HTR-8/SVneo (cell line): ENCODE measurements around the gene TMEM121.

Source experiments
- DNase-seq: peaks from one replicate; pipeline ENCODE4 v3.0.0; 2011; ENCODE audit warnings: low spot score, mixed read lengths; ENCODE audit not compliant: insufficient read length
- FAIRE-seq: peaks from 2 replicates; lab custom pipeline; 2011; peaks lifted over from hg19 to GRCh38; lab: Jason Lieb, UNC

The TMEM121 gene

DNA sequence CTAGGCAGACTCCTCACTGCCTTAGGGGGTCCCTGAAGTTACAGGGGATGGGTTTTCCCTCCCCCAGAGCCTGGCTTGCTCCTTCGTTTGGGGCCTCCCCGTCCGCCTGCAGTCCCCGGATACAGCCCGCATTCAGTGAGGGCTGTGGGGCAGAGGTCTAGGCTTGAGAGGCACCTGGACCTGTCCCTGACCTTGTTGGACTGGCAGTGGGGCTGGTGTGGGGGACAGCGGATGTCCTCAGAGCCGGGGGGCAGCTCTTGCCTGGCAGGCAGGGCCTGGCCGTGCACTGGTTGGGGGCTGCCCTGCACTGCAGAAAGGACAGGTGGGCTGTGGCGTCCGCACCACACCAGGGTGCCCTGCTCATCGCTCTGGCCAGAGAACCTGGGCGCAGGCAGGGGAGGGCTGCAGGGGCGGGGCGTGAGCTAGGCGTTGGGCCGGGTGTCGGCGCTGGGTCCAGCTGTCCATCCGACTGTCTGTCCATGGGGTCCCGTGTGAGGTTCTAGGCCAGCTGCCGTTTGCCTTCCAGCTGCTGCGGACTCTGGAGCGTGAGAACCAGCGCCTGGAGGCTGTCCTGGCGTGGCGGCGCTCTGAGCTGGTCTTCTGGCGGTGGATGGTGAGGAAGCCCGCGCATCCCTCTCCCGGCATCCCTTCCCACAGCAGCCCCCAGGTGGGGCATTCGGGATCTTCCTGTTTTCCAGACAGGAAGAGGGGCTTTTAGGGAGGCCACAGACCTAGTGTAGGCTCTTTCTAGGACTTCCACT lies 29.4 kb upstream of the TMEM121 start:
- no peak for FAIRE-seq
- DNase-seq, result no peak

DNA sequence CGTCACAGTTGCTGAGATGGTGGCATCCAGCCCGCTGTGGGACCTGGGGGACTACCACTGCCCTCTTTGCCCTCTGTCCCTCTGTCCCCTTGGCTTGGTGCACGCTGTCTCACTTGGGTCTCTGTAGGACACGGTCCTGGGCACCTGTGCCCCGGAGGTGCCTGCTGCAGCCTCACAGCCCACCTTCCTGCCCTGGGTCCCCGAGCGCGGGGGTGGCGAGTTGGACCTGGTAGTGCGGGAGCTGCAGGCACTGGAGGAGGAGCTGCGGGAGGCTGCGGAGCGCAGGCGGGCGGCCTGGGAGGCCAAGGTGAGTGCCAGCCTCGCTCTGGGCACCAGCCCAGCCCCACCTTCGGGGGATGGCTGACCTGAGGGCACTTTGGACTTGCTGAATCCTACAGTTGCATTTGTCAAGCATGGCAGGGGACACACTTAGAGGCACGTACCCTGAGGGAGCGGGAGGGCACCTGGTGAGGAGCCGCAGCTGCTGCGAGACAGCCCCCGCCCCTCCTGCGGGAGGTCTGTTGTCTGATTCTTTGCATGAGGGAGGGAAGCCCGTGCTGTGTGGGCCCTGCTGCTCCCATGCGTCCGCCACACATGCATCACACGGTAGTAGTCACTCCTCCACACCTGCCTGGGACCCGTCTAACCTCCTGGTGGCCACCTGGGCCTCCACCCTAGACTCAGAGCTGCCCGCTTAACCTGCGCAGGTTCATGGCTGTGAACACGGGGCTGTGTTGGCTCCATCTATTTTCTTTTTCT lies 28.5 kb upstream of the TMEM121 start:
- no peak for FAIRE-seq
- DNase-seq, result no peak

DNA sequence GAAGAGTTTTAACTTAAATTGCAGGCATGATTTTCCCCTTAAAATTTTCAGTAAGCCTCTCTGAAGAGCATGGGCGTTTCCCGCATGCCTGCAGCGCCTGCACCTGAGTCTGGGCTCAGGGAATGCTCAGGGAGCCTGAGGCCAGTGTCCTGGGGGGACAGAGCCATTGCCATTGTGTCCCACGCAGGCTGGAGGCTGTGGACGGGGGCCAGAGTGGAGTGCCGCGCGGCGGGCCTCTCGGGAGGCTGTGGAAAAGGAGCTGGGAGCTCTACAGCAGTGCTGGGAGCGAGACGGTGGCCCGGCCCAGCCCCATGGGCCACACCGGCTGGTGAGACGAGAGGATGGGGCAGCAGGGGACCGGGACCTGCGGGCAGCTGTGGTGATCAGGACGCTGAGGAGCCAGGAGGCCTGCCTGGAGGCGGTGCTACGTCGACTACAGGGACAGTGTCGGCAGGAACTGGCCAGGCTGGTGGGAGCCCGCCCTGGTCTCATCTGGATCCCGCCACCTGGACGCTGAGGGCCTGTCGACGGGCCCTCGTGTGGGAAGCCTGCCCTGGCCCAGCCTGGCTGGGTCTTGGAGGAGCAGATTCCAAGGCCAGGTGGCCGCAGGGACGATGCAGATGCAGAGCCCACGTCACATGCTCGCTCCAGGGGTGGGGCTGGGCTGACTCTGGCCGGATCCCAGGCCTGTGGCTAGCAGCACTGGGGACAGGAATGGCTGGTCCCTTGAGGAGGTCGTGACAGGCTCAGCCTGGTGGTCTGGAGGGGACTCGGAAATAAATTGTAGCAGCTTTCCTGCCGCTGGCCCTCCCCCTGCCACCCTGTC lies 27.7 kb upstream of the TMEM121 start:
- FAIRE-seq (no peak), DNase-seq (no peak)

DNA sequence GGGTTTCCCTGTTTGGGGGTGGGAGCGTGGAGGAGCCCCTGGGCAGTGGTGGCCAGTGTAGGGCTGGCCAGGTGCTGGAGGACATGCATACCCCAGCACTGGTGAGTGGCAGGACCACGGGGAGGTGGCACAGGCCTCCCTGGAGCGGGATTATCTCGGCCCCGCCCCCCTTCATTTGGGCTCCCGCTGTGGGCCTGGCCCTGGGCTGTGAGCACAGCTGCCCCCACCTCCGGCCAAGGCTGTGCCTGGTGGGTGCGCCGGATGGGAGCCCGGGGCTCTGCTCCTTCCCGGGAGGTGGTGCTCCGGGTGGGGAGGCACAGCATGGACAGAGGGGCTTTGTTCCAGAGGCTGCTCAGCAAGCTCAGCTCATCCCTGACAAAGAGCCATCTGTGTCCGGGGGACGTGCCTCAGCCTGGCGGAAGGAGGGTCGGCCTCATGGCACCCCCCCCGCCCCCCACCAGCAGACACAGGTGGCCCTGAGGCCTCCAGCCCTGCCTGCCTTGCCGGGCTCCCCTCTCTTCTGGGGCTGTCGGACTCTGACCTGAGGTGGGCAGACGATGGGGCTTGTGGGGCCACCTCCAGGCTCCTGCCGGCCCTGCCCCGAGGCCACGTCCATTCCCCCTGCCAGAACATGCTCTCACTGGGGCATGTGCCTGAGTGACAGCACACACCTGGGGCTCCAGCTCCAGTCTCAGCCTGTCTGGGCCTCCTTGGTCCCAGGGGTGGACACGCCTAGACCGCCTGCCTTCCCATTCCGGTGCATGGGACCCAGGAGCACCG lies 26.9 kb upstream of the TMEM121 start:
- no peak for FAIRE-seq

DNA sequence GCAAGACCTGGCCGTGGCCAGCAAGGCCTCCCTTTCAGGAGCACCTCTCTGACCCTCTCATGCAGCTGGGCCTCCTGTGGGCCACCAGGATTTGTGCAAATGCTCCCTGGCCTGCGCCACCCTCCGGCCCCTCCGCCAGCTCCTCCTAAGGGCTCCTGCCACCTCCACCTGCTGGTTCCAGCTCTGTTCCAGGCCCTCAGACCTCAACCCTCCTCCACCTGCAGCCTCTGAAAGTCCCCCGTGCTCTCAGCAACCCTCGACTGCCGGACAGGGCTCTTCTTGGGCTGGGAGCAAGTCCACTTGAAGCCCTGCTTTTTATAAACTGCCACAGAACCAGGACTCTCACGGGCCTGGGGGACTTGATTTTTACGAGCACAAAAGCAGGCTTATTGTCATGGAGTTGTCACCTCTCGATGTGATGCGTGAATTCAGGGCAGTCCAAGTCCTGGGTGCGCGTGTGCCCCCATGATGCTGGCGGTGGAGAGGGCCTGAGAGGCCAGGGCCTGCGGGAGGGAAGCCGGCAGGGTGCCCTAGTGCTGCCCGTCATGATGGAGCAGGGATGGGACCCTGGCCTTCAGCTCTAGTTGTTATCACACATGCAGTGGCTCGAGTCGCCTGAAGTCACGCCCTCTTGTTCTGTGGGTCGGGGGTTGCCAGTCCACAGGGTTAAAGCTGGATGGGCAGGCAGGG lies 26.2 kb upstream of the TMEM121 start:
- DNase-seq (no peak), FAIRE-seq (no peak)

More for the DNA sequence above, 26.9 kb upstream of the TMEM121 start:
- DNase-seq, result no peak

DNA sequence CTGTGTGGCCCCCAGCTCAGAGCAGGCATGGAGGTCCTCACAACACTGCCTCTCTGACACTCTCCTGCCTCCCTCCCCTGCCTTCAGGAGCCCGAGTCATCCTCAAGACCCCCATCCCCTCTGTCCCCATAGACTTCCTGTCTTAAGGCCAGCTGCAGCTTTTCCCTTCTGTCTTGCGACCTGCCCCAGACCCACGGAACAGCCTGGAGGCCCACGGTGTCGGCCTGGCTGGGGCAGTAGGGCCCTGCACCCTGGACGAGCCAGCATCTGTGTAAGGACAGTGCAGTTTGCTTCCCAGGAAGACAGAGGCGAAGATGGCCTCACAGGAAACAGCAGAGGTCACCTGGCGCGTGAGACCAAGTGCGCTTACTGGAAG lies 25.7 kb upstream of the TMEM121 start:
- DNase-seq (no peak), FAIRE-seq (no peak)

DNA sequence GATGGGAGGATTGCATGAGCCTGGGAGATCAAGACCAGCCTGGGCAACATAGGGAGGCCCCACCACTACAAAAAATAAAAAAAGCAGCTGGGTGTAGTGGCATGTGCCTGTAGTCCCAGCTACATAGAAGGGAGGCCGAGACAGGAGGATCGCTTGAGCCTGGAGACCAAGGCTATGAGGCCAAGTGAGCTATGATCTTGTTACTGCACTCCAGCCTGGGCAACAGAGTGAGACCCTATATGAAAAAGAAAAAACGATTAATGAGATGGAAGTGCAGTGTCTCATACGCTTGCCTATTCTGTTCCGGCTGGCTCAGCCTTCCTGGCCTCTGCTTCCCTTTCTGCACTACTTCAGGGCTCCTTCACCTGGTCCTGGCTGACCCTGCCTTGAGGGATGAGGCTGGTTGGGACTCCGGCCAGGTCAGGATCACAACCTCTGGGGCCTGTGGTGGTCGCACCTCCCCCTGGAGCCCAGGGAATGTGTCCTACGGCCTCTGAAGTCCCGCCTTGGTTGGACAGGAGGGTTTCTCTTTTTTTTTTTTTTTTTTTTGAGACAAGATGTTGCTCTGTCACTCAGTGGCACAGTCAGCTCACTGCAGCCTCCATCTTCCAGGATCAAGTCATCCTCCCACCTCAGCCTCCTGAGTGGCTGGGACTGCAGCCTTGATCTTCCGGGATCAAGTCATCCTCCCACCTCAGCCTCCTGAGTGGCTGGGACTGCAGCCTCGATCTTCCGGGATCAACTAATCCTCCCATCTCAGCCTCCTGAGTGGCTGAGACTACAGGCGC lies 24.7 kb upstream of the TMEM121 start:
- DNase-seq, result no peak
- no peak for FAIRE-seq

DNA sequence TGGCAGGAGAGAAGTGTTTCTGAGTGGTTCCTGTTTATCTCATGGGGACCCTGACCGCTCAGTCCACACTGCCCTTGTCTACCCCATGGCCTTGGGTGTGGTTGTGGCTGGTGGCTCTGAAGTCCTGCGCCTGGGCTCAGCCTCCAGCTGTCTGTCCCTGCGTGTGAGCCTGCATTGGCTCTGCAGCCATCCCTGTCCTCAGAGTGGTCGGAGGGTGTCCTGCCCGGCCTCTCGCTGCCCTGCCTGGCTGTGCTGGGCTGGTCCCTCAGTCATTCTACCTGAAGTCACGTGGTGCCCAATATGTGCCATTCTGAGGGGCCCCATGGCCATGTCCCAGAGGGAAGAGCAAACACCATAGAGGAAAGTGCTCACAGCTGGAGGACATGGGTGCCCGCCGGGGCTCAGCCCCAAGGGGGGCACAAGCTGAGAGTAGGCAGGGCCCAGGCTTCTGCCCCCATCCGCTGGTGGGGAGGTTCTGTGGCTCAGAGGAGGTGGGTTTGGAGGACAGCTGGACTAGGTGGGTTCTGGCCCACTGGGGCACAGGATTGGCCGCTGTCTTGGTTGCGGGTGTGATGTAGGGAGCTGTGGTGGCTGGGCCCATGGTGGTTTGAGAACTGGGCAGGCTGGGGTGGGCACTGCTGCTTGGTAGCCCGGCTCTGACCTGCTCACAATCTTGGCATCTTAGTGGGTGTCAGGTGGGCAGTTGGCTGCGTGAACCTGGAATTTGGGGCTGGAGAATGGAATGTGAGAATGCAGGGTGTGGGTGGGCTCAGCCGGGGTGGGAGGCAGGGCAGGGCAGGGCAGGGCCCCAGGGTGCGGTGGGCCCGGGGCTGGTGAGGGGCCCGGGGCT lies 23.7 kb upstream of the TMEM121 start:
- no peak for DNase-seq
- FAIRE-seq, result no peak

DNA sequence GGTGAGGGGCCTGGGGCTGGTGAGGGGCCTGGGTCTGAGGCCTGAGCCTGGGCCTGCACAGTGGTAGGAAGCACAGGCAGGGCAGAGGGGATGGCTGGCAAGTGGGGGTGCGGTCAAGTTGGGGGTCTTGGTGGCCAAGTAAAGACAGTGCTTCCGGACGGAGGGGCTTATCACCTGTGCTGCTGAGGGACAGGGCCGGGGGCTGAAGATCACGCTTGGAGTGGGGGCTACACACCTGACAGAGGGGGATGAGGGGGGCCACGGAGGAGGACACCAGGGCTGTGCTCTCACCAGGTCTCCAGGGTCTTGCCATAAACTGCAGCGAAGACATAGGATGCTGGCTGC lies 23.1 kb upstream of the TMEM121 start:
- no peak for FAIRE-seq
- DNase-seq, result no peak

DNA sequence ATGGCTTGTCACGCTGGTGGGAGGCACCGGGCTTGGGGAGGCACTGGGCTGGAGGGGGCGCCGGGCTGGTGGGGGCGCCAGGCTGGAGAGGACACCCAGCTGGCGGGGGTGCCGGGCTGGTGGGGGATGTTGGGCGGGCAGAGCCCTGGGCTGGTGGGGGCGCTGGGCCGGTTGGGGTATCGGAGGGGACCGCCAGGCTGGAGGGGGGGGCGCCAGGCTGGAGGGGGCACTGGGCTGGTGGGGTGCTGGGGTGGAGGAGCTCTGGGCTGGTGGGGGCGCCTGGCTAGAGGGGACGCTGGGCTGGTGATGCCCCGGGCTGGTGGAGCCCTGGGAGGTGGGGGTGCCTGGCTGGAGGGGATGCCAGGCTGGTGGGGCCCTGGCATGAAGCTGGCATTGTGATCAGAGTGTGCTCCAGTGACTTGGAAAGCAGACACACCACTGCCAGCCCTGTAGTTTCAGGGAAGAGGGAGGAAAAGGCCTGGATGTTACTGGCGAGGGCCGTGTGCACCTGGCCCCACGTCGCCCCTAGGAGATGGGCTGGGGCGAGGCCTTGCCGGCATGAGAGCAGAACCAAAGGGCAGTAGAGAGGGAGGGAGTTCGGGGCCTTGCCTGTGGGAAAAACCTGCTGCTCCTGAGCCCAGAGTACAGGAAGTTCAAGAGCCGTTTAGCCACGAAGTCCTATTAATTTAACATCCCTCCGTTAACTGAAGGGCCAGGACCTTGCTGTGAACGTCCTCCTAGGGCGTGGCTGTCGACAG lies 22.3 kb upstream of the TMEM121 start:
- no peak for DNase-seq
- no peak for FAIRE-seq

DNA sequence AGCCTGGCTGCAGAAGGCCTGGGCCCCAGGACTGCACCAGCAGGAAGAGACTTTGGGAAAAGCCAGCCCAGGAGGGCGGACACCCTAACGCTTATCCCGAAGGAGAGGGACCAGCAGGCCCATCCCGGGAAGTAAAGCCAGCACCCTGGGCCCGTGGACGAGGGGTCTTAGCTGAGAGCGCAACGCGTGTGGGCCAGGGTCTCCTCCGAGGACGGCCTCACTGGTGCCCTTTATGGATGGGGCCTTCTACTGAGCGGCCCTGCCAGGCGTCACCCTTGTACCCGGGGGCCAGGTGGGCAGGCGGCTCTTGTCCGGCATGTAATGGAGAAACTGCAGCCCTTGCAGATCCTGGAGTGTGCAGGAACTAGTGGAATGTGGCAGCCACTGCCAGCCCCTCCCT lies 21.3 kb upstream of the TMEM121 start:
- FAIRE-seq, result no peak
- DNase-seq, result no peak

DNA sequence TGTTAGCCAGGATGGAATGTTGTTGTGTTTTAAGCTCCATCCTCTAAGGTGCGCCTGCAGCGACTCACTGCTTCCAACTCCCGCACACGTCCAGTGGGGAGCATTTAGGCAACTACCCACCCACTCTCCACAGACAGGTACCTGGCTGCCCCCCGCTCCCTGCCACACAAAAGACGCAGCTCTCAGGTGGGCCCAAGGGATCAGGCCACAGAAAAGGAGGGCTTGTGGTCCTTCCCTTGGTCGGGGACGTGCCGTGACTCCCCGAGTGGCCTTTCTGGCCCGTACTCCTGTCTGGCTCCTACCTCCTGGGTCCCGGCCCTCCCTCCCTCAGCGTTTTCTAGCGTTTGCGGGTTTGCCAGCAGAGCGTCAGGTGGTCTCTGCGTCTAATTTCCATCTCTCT lies 19.1 kb upstream of the TMEM121 start:
- no peak for FAIRE-seq
- DNase-seq, result no peak

DNA sequence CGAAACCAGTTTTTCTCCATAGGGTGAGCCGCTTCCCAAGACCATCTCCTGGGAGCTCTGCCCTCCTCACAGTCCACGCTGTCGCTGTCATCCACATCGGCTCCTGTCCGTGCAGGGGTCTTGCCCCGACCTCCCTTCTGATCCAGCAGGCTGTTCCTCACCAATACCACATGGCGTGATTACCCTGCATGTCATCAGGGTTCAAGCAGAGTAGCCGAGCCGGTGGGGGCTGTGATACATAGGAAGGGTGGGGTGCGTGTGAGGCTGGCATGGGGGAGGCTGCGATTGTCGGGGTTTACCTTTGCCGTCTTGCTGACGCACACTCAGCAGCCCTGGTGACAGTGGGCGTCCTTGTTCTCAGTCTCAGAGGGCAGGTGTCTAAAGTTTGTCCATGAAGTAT lies 18.3 kb upstream of the TMEM121 start:
- FAIRE-seq, result no peak
- DNase-seq, result no peak

DNA sequence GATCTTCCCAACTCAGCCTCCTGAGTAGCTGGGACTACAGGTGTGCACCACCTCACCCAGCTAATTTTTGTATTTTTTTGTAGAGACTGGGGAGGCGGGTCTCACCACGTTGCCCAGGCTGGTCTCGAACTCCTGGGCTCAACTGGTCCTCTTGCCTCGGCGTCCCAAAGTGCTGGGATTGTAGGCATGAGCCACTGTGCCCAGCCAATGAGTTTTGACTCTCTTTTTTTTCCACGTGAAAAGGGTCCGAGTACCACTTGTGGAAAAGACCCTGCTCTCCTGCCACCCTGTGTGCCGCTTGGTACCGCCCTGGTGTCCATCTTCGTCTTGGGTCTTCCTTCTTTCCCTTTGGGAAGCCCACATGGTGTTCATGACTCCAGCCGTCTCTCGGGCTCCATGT lies 17.8 kb upstream of the TMEM121 start:
- FAIRE-seq, result no peak
- DNase-seq, result no peak

DNA sequence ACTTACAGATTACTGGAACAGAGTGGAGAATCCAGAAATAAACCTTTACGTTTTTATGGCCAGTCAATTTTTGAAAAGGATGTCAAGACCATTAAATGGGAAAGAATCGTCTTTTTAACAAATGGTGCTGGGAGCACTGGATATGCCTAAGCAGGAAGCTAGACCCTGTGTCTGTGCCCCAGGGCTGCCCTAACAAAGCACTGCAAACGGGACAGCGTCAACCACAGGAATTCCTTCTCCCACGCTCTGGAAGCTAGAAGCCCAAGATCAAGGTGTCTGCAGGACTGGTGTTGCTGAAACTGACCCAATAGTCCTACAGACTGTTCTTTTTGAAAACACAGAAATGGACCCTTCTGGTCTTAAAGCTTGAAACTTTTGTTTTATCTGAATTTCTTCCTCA lies 9.3 kb upstream of the TMEM121 start:
- no peak for DNase-seq
- FAIRE-seq, result no peak

DNA sequence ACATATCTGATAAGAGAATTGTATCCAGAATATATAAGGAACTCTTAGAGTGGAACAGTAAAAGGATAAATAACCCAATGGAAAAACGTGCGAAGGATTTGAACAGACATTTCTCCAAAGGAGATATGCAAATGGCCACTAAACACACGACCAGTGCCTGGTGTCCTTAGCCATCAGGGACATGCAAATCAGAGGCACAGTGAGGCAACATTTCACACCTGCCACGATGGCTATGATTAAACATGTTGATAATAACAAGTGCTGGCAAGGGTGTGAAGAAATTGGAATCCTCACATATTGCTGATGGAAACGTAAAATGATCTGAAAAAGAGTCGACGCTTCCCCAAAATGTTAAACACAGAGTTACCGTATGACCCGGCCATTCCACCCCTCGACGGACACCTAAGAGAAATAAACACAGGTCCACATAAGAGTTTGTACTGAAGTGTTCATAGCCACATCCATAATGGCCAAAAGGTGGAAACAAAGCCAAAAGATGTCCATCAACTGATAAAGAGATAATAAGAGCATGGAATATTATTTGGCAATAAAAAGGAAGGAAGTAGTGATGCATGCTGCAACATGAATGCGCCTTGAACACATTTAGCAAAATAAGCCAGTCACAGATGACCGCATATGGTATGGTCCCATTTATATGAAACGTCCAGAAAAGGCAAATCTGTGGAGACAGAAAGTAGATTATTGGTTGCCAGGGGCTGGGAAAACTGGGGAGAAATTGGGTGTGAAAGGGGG lies 6.3 kb upstream of the TMEM121 start:
- FAIRE-seq, result no peak
- DNase-seq, result no peak

DNA sequence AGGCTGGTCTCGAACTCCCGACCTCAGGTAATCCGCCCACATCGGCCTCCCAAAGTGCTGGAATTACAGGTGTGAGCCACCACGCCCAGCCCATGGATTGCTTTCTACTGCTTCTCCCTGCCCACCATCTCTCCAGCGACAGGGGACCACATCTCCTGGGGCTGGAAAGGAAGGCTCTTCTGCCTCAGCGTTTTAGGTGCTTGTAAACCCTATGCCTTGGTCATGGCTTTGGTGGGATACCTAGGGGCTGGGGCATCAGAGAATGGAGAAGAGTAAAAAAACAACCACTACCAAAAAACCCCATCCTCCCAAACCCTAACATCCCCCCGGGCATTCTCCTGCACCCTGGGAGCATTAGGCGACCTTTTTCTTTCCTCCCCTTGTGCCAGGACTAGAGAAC lies 1.1 kb upstream of the TMEM121 start:
- no peak for DNase-seq
- FAIRE-seq, result no peak
